MM.1S (cell line): Measurements from ENCODE around the gene GASK1A.

Experiments
- DNase-seq: peaks from one replicate; pipeline ENCODE4 v3.0.0-alpha.2; 2015
- H2AFZ ChIP-seq: fragments of 300-600 bp; sonication (generic); 2 replicates; pipeline ENCODE4 v1.6.0; 2016; ENCODE audit warnings: antibody characterized with exemption, low read length
- H3F3A ChIP-seq: fragments of 300-600 bp; sonication (generic); 2 replicates; pipeline ENCODE4 v1.6.1; 2016; ENCODE audit warnings: mild to moderate bottlenecking, antibody characterized with exemption, low read length, moderate library complexity, mixed read lengths; ENCODE audit not compliant: insufficient read depth
- H3K27ac ChIP-seq: fragments of 300-600 bp; sonication (generic); 2 replicates; pipeline ENCODE4 v1.5.1; 2016; ENCODE audit warnings: mild to moderate bottlenecking, low read length
- H3K27me3 ChIP-seq: fragments of 300-600 bp; sonication (generic); replicated peaks from 2 replicates; pipeline ENCODE4 v1.6.0; 2016; ENCODE audit warnings: low read length; ENCODE audit not compliant: insufficient read depth
- H3K36me3 ChIP-seq: fragments of 300-600 bp; sonication (generic); replicated peaks from 2 replicates; pipeline ENCODE4 v1.6.1; 2016; ENCODE audit warnings: mild to moderate bottlenecking, low read length, mixed read lengths; ENCODE audit not compliant: insufficient read depth
- H3K4me1 ChIP-seq: fragments of 300-600 bp; sonication (generic); 2 replicates; pipeline ENCODE4 v1.6.1; 2016; ENCODE audit warnings: low read length, mixed read lengths
- H3K4me2 ChIP-seq: fragments of 300-600 bp; sonication (generic); 2 replicates; pipeline ENCODE4 v1.6.0; 2016; ENCODE audit warnings: low read depth, low read length
- H3K4me3 ChIP-seq: fragments of 300-600 bp; sonication (generic); 2 replicates; pipeline ENCODE4 v1.5.1; 2016; ENCODE audit warnings: low read length, mixed read lengths
- H3K79me2 ChIP-seq: fragments of 300-600 bp; sonication (generic); 2 replicates; pipeline ENCODE4 v1.6.1; 2016; ENCODE audit warnings: mixed run types, low read length, mixed read lengths
- H3K9ac ChIP-seq: fragments of 300-600 bp; sonication (generic); 2 replicates; pipeline ENCODE4 v1.6.1; 2016; ENCODE audit warnings: low read length, mixed read lengths
- H3K9me2 ChIP-seq: fragments of 300-600 bp; sonication (generic); replicated peaks from 2 replicates; pipeline ENCODE4 v1.6.1; 2016; ENCODE audit warnings: mild to moderate bottlenecking, low read length, mixed read lengths; ENCODE audit not compliant: insufficient read depth
- H3K9me3 ChIP-seq: fragments of 300-600 bp; sonication (generic); replicated peaks from 2 replicates; pipeline ENCODE4 v1.6.1; 2016; ENCODE audit warnings: mild to moderate bottlenecking, low read length, mixed read lengths; ENCODE audit not compliant: insufficient read depth
- H4K20me1 ChIP-seq: fragments of 300-600 bp; sonication (generic); 2 replicates; pipeline ENCODE4 v1.6.1; 2016; ENCODE audit warnings: mild to moderate bottlenecking, low read length, moderate library complexity, mixed read lengths; ENCODE audit not compliant: insufficient read depth
- EZH2 ChIP-seq: fragments of 300-600 bp; sonication (generic); optimal IDR thresholded peaks from 2 replicates; pipeline ENCODE3; 2017; ENCODE audit warnings: low read depth, mild to moderate bottlenecking, antibody characterized with exemption, low read length, mixed read lengths
- EZH2phosphoT487 ChIP-seq: fragments of 300-600 bp; sonication (generic); IDR thresholded peaks from 2 replicates; pipeline ENCODE4 v1.6.1; 2018; ENCODE audit warnings: antibody characterized with exemption, low read length
- TF ChIP-seq, protein P1 (sequence below): fragments of 300-600 bp; sonication (generic); IDR thresholded peaks from 2 replicates; pipeline ENCODE4 v1.5.1; 2016; ENCODE audit warnings: antibody characterized with exemption, low read length, mixed read lengths

The GASK1A gene

DNA sequence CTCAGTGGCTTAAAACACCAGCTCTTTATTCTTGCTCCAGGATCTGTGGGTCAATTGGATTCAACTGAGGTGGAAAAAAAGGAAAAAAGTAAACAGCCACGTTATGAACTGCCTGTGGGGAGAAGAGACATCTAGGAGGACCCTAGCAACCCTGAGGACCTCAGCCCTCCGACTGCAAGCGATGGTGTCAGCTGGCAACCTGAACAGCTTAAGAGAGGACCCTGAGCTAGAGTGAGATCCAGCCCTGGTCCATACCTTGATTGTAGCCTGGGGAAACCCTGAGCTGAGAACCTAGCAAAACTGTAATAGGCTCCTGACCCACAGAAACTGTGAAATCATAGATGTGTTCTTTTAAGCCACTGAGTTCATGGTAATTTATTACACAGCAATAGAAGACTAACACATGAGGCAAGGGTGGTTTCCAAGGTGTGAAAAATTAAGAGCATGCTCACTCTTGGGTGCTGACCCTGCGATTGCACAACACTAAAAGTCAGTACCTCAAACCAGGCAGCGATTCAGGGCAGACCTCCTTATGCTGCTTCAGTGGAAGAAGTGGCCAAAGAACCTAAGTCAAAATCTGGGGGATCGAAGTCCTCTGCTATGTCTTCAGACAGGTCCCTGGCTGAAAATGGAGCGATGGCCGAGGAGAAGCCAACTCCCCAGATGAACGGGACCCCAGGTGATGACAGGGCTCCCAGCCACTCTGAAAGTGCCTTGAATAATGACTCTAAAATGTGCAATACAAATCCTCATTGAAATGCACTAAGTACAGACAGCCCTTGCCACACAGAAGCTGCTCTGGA, 57.7 kb downstream of the GASK1A start:
- no peak overlapping the region for H3K4me2 ChIP-seq
- no peak overlapping the region for H2AFZ ChIP-seq
- no peaks in the 10 kb centered on the region for H3K27me3 ChIP-seq
- no peak overlapping the region for H3K4me3 ChIP-seq
- no peaks in the 10 kb centered on the region for H3K79me2 ChIP-seq
- H4K20me1 ChIP-seq: no peaks in the 10 kb centered on the region
- H3K9me2 ChIP-seq: no peaks in the 10 kb centered on the region
- TF ChIP-seq, protein P1, sequence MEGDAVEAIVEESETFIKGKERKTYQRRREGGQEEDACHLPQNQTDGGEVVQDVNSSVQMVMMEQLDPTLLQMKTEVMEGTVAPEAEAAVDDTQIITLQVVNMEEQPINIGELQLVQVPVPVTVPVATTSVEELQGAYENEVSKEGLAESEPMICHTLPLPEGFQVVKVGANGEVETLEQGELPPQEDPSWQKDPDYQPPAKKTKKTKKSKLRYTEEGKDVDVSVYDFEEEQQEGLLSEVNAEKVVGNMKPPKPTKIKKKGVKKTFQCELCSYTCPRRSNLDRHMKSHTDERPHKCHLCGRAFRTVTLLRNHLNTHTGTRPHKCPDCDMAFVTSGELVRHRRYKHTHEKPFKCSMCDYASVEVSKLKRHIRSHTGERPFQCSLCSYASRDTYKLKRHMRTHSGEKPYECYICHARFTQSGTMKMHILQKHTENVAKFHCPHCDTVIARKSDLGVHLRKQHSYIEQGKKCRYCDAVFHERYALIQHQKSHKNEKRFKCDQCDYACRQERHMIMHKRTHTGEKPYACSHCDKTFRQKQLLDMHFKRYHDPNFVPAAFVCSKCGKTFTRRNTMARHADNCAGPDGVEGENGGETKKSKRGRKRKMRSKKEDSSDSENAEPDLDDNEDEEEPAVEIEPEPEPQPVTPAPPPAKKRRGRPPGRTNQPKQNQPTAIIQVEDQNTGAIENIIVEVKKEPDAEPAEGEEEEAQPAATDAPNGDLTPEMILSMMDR: no peak
- no peak for TF ChIP-seq EZH2phosphoT487
- TF ChIP-seq EZH2: no peak
- no peak overlapping the region for H3K9ac ChIP-seq
- no peaks in the 10 kb centered on the region for H3K36me3 ChIP-seq
- no peak for DNase-seq
- no peaks in the 10 kb centered on the region for H3F3A ChIP-seq
- H3K27ac ChIP-seq: no peak overlapping the region
- no peaks in the 10 kb centered on the region for H3K4me1 ChIP-seq
- no peaks in the 10 kb centered on the region for H3K9me3 ChIP-seq

DNA sequence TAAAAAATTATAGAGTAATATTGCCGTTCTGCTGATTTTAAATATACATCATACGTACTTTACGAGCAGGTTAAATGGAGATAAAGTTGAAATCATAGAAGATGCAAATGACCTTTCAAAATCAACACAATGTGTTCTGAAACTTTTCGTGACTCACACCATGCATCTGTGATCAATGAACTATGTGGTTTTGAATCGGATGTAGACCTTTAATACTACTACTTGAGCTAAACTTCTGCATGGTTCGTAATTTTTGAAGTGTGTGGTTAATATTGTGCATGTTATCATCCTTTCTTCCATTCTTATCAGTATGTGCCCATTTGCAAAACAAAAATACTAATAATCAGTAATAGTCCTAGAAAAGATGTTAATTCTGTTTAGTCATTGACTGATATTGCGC, 58.9 kb downstream of the GASK1A start:
- no peak for DNase-seq
- no peaks in the 10 kb centered on the region for H3K36me3 ChIP-seq
- no peak overlapping the region for H3K9ac ChIP-seq
- no peak for TF ChIP-seq EZH2phosphoT487
- TF ChIP-seq, protein P1: no peak
- TF ChIP-seq EZH2: no peak
- no peaks in the 10 kb centered on the region for H3K79me2 ChIP-seq
- no peaks in the 10 kb centered on the region for H3K27me3 ChIP-seq
- no peak overlapping the region for H3K27ac ChIP-seq
- no peaks in the 10 kb centered on the region for H3K4me1 ChIP-seq
- H4K20me1 ChIP-seq: no peaks in the 10 kb centered on the region
- no peaks in the 10 kb centered on the region for H3K9me3 ChIP-seq
- H3F3A ChIP-seq: no peaks in the 10 kb centered on the region
- no peak overlapping the region for H2AFZ ChIP-seq
- no peak overlapping the region for H3K4me2 ChIP-seq
- H3K4me3 ChIP-seq: no peak overlapping the region
- no peaks in the 10 kb centered on the region for H3K9me2 ChIP-seq

DNA sequence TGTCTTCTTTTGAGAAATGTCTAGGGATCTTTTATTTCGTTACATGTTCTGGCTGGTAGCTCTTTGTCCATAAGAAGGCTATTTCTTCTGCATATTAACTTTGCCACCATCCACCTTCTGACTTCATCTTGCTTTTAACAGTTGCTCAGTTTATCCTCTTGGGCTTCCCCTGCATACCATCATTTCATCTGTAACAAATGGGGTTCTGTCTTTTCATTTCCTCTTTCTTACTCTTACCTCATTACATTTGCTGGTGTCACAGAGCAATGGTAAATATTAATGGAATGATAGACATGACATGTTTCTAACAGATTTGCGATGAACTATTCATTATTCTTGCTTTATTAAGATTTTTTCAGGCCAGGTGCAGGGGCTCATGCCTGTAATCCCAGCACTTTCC, 62.4 kb downstream of the GASK1A start:
- no peaks in the 10 kb centered on the region for H3K27me3 ChIP-seq
- H3K4me1 ChIP-seq: no peaks in the 10 kb centered on the region
- TF ChIP-seq EZH2: no peak
- no peak for TF ChIP-seq EZH2phosphoT487
- TF ChIP-seq, protein P1: no peak
- H4K20me1 ChIP-seq: no peaks in the 10 kb centered on the region
- no peaks in the 10 kb centered on the region for H3K79me2 ChIP-seq
- no peaks in the 10 kb centered on the region for H3K9me3 ChIP-seq
- no peak overlapping the region for H2AFZ ChIP-seq
- H3K27ac ChIP-seq: no peak overlapping the region
- H3K4me3 ChIP-seq: no peak overlapping the region
- H3K4me2 ChIP-seq: no peak overlapping the region
- no peaks in the 10 kb centered on the region for H3F3A ChIP-seq
- no peak for DNase-seq
- no peak overlapping the region for H3K9ac ChIP-seq
- H3K9me2 ChIP-seq: no peaks in the 10 kb centered on the region
- H3K36me3 ChIP-seq: no peaks in the 10 kb centered on the region
